ENCODE data around the gene SYAP1.
"Not testable (repeated sequence)": the region's sequence is repeated elsewhere in the genome, so short reads cannot be mapped to it uniquely, and the experiment has no call there.

The SYAP1 gene

DNA sequence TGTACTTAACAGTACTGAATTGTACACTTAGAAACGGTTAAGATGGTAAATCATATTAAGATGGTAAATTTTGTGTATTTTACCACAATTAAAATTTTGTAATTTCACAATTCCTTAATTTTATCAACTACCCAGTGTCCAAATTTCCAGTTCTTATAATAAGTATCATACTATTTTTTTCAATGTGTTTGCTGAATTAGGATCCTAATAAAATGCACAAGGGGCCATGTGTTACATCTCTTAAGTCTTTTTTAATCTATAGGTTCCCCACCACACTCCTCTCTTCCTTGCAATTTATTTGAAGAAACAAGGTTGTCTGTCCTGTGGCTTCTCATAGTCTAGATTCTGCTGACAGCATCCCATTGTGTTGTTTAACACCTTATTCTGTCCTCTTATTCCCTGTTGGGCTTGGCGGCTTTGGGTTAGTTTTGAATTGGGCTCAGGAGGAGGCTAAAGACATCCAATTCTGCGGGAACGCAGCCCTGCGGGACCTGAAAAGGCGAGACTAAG, 533 bp upstream of the SYAP1 start:
- peak overlapping the region; percentile 67 for H3K4me3 ChIP-seq (ENCODE audit: low read depth, low read length)

DNA sequence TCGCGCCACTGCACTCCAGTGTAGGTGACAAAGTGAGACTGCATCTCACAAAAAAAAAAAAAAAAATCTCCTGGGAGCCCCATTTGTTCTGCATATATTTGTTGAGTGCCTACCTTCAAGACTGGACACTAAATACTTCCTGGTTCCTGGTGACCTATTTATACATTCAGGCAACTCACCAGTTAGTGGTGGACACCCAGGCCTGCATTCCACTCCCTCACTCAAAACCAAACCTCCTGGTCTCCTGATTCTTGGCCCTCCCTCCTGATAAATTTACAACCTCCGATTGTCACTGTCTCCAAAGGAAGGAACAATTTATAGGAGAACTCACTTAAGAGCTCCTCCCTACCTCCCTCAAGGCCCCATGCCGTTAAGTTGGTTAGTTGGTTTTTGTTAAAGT, 3.1 kb downstream of the SYAP1 start:
- no peak for DNase-seq (ENCODE audit: low read depth)
- no peak overlapping the region for H3K4me3 ChIP-seq (ENCODE audit: low read depth, low read length)

More for the DNA sequence above, 533 bp upstream of the SYAP1 start:
- no peak for DNase-seq (ENCODE audit: low read depth)

DNA sequence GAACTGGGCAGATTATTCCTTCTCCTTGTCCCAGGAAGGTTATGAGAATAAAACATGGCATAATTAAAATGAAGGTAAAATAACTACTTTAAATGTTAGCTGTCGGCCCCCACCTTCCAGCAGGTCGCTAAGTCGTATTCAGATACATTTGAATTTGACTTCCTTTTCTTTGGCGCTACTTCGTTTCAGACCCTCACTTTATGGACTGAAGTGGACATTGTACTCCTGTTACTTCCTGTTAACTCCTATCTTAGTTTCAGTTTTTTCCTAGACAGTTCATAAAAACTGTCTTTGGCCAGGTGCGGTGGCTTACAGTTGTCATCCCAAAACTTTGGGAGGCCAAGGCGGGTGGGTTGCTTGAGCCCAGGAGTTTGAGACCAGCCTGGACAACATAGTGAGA, 5.7 kb downstream of the SYAP1 start:
- no peak overlapping the region for H3K4me3 ChIP-seq (ENCODE audit: low read depth, low read length)
- DNase-seq (ENCODE audit: low read depth): no peak

DNA sequence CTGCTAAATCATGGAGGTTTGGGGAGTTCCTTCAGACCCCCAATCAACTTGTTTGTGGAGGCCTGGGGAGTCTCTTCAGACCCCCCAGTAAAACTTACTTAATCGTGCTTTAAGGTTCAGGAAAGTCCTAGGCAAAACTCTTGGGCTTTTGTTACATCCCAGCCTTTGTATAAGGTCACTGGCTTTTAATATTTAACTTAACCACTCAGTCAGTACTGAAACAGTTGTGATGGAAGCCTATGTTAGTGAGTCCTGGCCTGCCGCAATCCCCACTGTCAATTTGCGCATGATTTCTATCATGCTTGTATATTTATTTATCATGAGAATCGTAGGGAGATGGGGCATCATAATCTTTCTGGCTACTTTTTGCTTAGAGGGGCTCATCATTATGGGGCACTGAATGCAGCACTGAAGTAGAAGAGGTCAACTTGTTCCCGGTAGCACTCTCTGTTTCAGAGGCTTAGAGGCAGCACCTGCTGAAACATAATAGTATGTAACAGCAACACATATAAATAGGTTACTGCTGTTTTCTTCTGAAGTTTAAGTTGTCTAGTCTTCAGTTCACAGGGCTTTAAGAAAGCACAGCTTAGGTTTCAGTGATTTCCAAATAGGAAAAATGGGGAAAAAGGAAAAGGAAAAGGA, 7.1 kb downstream of the SYAP1 start:
- H3K4me3 ChIP-seq (ENCODE audit: low read depth, low read length); DNase-seq (ENCODE audit: low read depth): not testable (repeated sequence)

DNA sequence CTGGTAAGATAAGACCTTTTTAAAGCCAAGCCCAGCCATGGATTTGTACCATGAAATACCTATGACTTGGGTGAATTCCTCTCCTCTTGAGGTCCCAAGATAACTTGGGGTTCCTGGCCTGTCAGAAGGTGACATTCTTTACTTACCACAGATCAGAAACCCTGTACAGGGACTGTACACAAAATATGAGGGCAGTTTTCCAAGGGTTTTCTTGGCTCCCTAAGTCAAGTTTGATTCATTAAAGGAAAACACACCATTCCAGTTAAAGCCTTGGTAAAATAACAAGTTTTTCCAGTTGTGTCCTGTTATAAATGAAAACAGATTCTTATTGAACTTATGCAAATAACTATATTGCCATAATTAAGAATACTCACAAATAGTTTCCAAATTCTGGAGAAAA, 8.2 kb downstream of the SYAP1 start:
- no peak overlapping the region for H3K4me3 ChIP-seq (ENCODE audit: low read depth, low read length)
- DNase-seq (ENCODE audit: low read depth): no peak

DNA sequence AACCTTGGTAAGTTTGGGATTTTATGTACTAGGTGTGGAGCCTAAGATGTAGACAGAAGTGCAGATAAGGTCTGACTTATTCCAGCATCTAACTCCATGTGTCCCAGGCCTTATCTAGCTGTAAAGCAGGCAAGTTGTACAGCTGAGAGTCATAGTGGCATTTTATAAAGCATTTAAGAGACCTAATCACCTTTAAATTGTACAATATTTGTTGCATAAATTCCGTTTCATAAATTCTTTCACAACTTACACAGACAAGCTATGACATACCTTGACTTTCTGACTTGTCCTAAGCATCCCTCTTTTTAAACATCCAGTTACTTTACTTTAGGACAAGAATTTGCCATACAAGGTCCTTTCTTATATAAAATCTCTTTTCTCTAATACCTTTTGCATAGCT, 11.0 kb downstream of the SYAP1 start:
- no peak for DNase-seq (ENCODE audit: low read depth)
- no peak overlapping the region for H3K4me3 ChIP-seq (ENCODE audit: low read depth, low read length)

DNA sequence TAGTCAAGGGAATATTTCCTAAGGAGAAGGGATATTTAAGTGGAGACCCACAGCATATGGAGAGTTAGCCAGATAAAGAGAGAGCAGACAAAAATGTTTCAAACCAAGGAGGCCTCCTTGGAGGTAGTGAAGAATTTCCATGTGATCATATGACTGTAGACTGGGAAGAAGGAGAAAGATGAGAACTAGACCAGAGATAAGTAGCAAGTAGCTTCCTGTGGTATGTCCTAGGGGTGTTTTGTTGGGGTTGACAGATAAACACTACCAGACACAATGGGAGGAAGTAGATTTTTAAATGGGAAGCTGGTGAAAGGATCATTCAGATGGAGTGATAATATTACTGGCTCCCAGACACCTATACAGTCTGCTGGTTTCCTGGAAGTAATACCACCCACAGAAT, 13.6 kb downstream of the SYAP1 start:
- DNase-seq (ENCODE audit: low read depth): no peak
- no peak overlapping the region for H3K4me3 ChIP-seq (ENCODE audit: low read depth, low read length)

DNA sequence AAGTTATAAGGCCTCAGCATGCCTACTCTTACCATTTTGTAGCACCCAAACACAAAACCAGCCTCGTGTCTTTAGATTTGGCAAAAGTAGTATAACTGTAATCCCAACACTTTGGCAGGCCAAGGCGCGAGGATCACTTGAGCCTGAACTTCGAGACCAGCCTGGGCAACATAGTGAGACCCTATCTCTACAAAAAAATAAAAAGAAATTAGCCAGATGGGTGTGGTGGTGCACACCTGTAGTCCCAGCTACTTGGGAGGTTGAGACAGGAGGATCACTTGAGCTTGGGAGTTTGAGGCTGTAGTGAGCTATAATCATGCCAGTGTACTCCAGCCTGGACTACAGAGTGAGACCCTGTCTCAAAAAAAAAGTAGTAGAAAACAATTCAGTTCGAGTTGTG, 17.6 kb downstream of the SYAP1 start:
- DNase-seq (ENCODE audit: low read depth): no peak
- no peak overlapping the region for H3K4me3 ChIP-seq (ENCODE audit: low read depth, low read length)

DNA sequence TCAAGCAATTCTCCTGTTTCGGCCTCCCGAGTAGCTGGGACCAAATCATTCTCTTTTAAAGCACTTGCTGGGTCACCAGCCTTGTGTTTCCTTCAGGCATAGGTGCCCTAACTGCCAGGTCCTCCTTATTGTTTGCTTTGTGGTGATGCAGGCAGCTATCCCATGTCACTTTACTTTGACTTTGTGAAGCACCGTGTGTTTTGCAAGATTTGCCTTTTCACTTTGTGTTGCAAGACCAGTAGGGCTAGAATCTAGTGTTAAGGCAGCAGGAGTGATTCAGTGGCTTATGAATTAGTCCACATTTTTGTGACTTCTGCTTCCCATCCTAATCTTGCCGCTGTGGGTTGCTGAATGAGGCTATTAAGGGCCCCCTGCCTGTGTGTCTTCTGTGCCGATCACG, 20.2 kb downstream of the SYAP1 start:
- no peak for DNase-seq (ENCODE audit: low read depth)
- H3K4me3 ChIP-seq (ENCODE audit: low read depth, low read length): no peak overlapping the region

DNA sequence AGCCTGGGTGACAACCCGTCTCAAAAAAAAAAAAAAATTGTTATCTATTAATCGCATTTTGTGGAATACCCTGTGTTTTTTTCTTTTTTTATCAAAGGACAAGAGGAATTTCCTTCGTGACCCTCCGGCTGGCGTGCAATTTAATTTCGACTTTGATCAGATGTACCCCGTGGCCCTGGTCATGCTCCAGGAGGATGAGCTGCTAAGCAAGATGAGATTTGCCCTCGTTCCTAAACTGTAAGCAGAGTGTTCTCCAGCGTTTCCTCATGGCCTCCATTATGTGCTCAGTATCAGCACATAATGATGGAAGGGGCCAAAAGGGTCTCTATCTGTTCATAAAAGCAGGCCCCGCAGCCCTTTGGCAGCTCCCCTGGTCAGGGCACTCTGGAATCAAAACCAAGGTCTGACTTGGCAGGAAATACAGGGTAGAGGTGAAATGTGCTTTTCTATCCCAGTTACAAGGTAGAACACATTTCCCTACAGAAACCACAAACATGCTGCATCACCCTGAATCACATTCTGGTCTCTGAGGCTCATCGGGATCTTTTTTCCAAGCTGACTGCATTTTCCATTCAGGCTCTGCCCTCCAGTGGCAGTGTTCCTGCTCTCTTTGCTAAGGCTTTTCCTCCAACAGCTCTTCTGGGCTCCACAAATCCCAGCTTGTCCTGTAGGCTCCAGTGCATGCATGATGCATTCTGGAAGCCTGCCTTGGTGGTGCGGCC, 24.4 kb downstream of the SYAP1 start:
- DNase-seq (ENCODE audit: low read depth): peak; percentile 34

DNA sequence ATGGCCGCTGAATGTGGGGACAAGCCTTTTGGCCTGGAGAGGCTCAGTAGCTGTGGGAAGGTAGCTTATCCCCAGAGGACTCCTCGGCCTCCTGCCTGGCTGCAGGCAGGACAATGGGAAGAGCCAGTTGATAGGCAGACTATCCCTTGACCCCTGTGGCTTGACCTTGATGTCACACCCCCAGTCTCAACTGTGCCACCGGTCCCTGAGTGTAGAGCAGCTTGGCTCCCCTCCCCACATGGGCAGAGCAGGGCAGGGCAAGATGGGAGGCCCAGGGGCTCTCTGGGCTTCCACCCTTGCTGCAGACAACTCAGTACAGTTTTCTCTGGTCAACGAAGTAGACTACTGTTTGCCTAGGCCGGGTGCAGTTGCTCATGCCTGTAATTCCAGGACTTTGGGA, 25.7 kb downstream of the SYAP1 start:
- DNase-seq (ENCODE audit: low read depth): no peak
- H3K4me3 ChIP-seq (ENCODE audit: low read depth, low read length): no peak overlapping the region

More for the DNA sequence above, 24.4 kb downstream of the SYAP1 start:
- no peak overlapping the region for H3K4me3 ChIP-seq (ENCODE audit: low read depth, low read length)

DNA sequence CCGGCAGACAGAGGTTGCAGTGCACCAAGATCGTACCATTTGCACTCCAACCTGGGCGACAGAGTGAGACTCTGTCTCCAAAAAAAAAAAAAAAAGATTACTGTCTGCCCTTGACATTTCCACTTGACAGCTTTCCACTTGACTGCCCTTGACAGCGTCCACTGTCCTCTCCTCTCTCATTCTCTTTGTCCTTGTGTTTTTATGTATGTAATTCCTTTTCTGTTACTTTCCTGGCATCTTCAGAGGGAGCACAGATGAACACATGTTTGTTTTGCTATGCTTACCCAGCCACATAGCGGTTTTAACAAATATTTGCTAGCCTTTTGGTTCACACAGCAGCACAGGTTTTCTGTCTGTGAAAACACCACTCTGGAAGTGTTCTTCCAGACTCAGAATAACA, 26.2 kb downstream of the SYAP1 start:
- H3K4me3 ChIP-seq (ENCODE audit: low read depth, low read length): no peak overlapping the region
- DNase-seq (ENCODE audit: low read depth): no peak

DNA sequence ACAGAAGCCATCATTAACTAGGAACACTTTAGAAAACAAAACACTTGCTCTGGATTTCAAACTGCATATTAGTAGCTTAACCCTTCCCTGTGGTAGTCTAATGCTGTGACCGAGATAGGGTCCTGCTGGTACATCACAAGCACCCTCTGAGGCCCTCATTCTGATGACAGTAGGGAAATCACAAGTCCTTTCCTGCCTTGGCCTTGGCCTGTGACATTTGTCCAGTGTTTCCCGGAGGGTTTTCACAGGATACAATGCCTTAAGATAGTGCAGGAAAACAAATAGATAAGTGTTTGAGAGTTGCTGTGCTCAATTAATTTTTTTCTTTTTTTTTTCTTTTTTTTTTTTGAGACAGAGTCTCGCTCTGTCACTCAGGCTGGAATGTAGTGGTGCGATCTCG, 29.0 kb downstream of the SYAP1 start:
- no peak for DNase-seq (ENCODE audit: low read depth)
- no peak overlapping the region for H3K4me3 ChIP-seq (ENCODE audit: low read depth, low read length)

DNA sequence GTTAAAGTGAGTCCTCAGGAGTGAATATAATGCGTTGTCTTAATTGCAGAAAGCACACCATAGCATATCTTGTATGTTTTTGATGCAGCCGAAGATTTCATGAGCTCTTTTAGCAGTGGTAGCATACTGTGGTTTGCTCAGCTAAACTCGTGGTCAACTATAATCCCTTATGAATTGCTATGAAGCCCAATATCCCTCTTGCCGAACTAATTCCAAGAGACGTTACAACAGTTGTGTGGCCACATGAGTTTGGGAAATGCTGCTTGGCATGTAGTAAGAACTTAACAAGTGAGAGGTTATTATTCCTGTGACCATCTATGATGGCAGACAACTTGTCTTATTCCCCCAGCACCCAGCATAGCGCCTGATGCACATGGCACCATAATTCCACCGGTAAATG, 30.7 kb downstream of the SYAP1 start:
- no peak for DNase-seq (ENCODE audit: low read depth)

DNA sequence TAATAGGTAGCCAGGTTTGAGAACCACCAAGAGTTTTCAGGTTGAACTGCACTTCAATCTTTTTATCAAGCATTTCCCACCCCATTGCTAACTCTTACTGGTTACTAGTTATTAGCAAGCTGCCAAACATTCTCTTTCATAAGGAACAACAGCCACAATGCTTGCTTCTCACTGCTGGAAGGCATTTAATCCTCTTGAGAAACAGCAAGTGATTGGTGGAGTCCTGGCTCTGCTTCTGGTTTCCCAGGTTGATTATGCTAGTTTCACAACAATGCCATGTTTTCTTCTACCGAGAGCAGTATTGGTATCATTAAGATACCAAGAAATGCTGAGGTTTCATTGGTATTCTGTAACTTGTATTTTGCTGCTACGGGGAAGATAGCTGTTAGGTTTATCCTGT, 34.6 kb downstream of the SYAP1 start:
- DNase-seq (ENCODE audit: low read depth): no peak
- H3K4me3 ChIP-seq (ENCODE audit: low read depth, low read length): no peak overlapping the region

More for the DNA sequence above, 30.7 kb downstream of the SYAP1 start:
- H3K4me3 ChIP-seq (ENCODE audit: low read depth, low read length): no peak overlapping the region

DNA sequence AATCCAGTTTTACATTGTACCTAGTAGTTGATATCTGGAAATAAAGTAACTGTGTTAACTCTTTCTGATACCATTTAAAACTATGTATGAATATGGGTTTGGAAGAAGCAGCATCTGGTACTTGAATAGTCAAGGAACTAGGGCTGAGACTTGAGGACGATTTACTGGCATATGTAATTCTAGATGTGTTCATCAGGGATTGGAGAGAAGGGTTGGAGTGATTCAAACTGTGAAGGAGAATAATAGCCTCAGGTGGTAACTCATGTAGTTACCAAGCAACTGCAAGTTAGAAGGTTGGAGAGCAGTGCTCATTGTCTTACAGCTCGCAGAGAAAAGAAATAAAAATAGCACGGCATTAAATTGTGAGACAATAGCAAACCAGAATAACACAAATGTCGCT, 37.3 kb downstream of the SYAP1 start:
- no peak for DNase-seq (ENCODE audit: low read depth)
- no peak overlapping the region for H3K4me3 ChIP-seq (ENCODE audit: low read depth, low read length)

DNA sequence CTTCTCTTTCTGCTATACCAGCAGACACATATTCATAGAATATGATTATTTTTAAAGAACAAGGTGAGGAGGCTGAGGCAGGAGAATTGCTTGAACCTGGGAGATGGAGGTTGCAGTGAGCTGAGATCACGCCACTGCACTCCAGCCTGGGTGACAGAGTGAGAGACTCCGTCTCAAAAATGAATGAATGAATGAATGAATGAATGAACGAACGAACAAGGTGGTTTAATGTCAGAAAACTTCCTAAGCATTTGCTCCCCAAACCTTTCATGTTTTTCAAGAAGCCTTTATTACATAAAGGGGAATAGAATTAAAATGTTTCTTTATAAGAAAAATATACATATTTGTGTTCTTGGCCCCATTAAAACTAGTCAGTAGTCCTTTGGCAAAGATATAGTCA, 42.1 kb downstream of the SYAP1 start:
- DNase-seq (ENCODE audit: low read depth); H3K4me3 ChIP-seq (ENCODE audit: low read depth, low read length): not testable (repeated sequence)

DNA sequence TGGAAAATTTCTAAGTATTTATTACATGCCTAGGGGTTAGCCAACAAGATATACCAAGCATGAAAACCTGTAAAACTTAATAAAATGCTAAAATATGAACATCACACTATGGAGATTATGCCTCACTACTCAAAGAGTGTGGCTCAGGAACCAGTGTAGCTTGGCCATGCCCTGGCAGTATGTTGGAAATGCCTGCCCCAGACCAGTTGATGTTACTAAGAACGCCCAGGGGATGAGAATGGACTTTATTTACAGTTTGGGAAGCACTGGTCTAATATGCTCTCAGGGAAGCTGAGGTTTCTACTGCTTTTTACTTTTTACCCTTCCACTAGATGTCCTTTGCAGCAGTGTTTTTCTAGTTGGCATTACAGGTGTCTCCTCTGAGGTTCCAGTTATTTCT, 43.2 kb downstream of the SYAP1 start:
- no peak for DNase-seq (ENCODE audit: low read depth)
- H3K4me3 ChIP-seq (ENCODE audit: low read depth, low read length): no peak overlapping the region

DNA sequence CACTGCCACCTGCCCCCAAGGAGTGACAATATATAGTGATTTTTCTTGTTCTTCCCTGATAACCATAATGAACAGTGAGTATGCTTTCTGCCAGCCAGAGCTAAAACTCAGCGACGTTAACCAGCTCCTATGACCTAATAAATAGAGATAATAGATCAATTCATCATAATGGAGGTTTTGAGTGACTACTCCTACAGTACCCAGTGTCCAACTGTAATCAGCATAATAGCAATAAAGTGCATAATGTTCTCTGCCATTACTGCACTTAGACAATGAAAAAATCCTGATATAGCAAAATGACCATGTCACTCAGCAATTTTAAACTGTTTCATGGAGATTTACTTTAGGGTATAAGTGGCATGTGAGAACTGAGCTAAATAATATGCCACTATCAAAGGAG, 46.2 kb downstream of the SYAP1 start:
- DNase-seq (ENCODE audit: low read depth): no peak
- no peak overlapping the region for H3K4me3 ChIP-seq (ENCODE audit: low read depth, low read length)

DNA sequence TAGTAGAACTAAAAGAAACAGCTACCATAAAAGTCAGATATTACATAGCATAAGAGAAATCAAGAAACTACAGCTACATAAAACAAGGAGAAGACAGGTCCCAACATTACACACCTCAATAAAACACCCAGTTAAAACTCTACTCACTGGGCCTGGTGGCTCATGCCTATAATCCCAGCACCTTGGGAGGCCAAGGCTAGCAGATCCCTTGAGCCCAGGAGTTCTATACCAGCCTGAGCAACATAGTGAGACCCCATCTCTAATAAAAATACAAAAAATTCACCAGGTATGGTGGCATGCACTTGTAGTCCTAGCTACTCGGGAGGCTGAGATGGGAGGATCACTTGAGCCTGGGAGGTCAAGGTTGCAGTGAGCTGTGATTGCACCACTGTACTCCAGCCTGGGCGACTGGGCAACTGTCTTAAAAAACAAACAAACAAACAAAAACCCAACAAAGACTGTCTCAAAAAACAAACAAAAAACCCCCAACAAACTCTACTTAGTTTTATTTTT, 51.6 kb downstream of the SYAP1 start:
- DNase-seq (ENCODE audit: low read depth): no peak
- H3K4me3 ChIP-seq (ENCODE audit: low read depth, low read length): no peak overlapping the region
